IMR-90 (cell line): ENCODE data around the gene COL9A3. TPM values are rescaled to one million over a fixed set of nuclear protein-coding genes. Genes with fewer than 3 reads are reported as not detected.

Source experiments
- ATAC-seq: fragments of 200-7000 bp; cut with Tn5 transposase; 2 replicates; pipeline ENCODE4 v1.9.1; 2020; ENCODE audit warnings: low read depth, mild to moderate bottlenecking, moderate library complexity
- BruUV-seq: library from RNA; stranded (reverse); fragments of 400-500 nt; replicated peaks from 2 replicates; lab custom pipeline; 2021; lab: Mats Ljungman, UMichigan
- CTCF ChIA-PET: fragments of 300-600 bp; formaldehyde crosslinking; extraction: SDS; loops from one replicate; lab custom pipeline; 2021; ENCODE audit warnings: antibody characterized with exemption; lab: Yijun Ruan, JAX
- POLR2A ChIA-PET: fragments of 300-600 bp; sonication (Branson Sonifier 250); formaldehyde crosslinking; loops from one replicate; lab custom pipeline; 2022; ENCODE audit warnings: antibody characterized with exemption; ENCODE audit not compliant: unreplicated experiment; lab: Charles Lee
- DNase-seq: peaks from one replicate; pipeline ENCODE4 v3.0.0; 2013
- H2AFZ ChIP-seq: replicated peaks from 2 replicates; pipeline ENCODE3; 2013; ENCODE audit warnings: low read length, mild to moderate bottlenecking; ENCODE audit not compliant: poor library complexity
- H2AK5ac ChIP-seq: 2 replicates; pipeline ENCODE4 v1.6.1; 2013; ENCODE audit warnings: low read depth, low read length, inconsistent platforms
- H2AK9ac ChIP-seq: replicated peaks from 2 replicates; pipeline ENCODE3; 2013; ENCODE audit warnings: mild to moderate bottlenecking, low read depth, low read length, moderate library complexity; ENCODE audit not compliant: poor library complexity
- H2BK120ac ChIP-seq: 2 replicates; pipeline ENCODE4 v1.6.1; 2013; ENCODE audit warnings: low read depth, low read length, inconsistent platforms
- H2BK15ac ChIP-seq: 3 replicates; pipeline ENCODE4 v1.6.1; 2013; ENCODE audit warnings: low read depth, low read length, inconsistent platforms
- H2BK20ac ChIP-seq: 2 replicates; pipeline ENCODE4 v1.6.1; 2013; ENCODE audit warnings: low read depth, mild to moderate bottlenecking, inconsistent platforms, low read length, moderate library complexity
- H2BK5ac ChIP-seq: 2 replicates; pipeline ENCODE4 v1.6.1; 2013; ENCODE audit warnings: mild to moderate bottlenecking, low read depth, low read length, inconsistent platforms; ENCODE audit not compliant: poor library complexity, severe bottlenecking
- H3K14ac ChIP-seq: replicated peaks from 2 replicates; pipeline ENCODE4 v1.6.1; 2013; ENCODE audit warnings: low read depth, low read length, inconsistent platforms
- H3K18ac ChIP-seq: 2 replicates; pipeline ENCODE4 v1.6.1; 2013; ENCODE audit warnings: low read depth, low read length, control low read depth
- H3K23ac ChIP-seq: 2 replicates; pipeline ENCODE4 v1.6.1; 2013; ENCODE audit warnings: low read depth, low read length, inconsistent platforms
- H3K27ac ChIP-seq: 2 replicates; pipeline ENCODE4 v1.5.1; 2013; ENCODE audit warnings: mild to moderate bottlenecking, control low read depth, low read length; ENCODE audit not compliant: insufficient read depth
- H3K27me3 ChIP-seq: 2 replicates; pipeline ENCODE4 v1.6.1; 2013; ENCODE audit warnings: low read length; ENCODE audit not compliant: control insufficient read depth, insufficient read depth
- H3K36me3 ChIP-seq: 2 replicates; pipeline ENCODE4 v1.6.1; 2013; ENCODE audit warnings: low read length, mixed read lengths; ENCODE audit not compliant: control insufficient read depth, insufficient read depth
- H3K4ac ChIP-seq: 2 replicates; pipeline ENCODE4 v1.6.1; 2013; ENCODE audit warnings: low read depth, low read length, inconsistent platforms
- H3K4me1 ChIP-seq: 2 replicates; pipeline ENCODE4 v1.6.1; 2013; ENCODE audit warnings: low read length, mixed read lengths; ENCODE audit not compliant: control insufficient read depth, insufficient read depth
- H3K4me2 ChIP-seq: 2 replicates; pipeline ENCODE4 v1.6.1; 2013; ENCODE audit warnings: low read depth, mild to moderate bottlenecking, control low read depth, low read length, moderate library complexity
- H3K4me3 ChIP-seq: 2 replicates; pipeline ENCODE4 v1.5.1; 2013; ENCODE audit warnings: low read depth, mild to moderate bottlenecking, control low read depth, low read length, moderate library complexity; ENCODE audit not compliant: insufficient read depth
- H3K56ac ChIP-seq: 2 replicates; pipeline ENCODE4 v1.6.1; 2013; ENCODE audit warnings: low read length, inconsistent platforms; ENCODE audit not compliant: insufficient read depth; ENCODE audit errors: extremely low read depth
- H3K79me1 ChIP-seq, 2 experiments: 2 replicates each; pipeline ENCODE4 v1.6.1; 2013; ENCODE audit warnings: low read length in 2 of 2, inconsistent platforms in 1 of 2, low read depth in 1 of 2
- H3K9ac ChIP-seq: 2 replicates; pipeline ENCODE4 v1.6.1; 2013; ENCODE audit warnings: low read depth, low read length, control low read depth
- H3K9me1 ChIP-seq: 2 replicates; pipeline ENCODE4 v1.6.1; 2013; ENCODE audit warnings: low read length, inconsistent platforms; ENCODE audit not compliant: insufficient read depth
- H3K9me3 ChIP-seq: 2 replicates; pipeline ENCODE4 v1.6.1; 2013; ENCODE audit warnings: low read length; ENCODE audit not compliant: control insufficient read depth, insufficient read depth
- H4K20me1 ChIP-seq: 2 replicates; pipeline ENCODE4 v1.6.1; 2013; ENCODE audit warnings: low read length, inconsistent platforms; ENCODE audit not compliant: insufficient read depth
- H4K5ac ChIP-seq: 2 replicates; pipeline ENCODE4 v1.6.1; 2013; ENCODE audit warnings: mild to moderate bottlenecking, low read depth, low read length, control low read depth
- H4K8ac ChIP-seq, 2 experiments: 2 replicates each; pipeline ENCODE4 v1.6.1; 2013; ENCODE audit warnings: low read depth in 2 of 2, low read length in 2 of 2, control low read depth in 1 of 2, inconsistent platforms in 1 of 2
- H4K91ac ChIP-seq: 2 replicates; pipeline ENCODE4 v1.6.1; 2013; ENCODE audit warnings: low read depth, low read length, inconsistent platforms; ENCODE audit not compliant: insufficient read depth
- BHLHE40 ChIP-seq: fragments of 150-350 bp; IDR thresholded peaks from 2 replicates; pipeline ENCODE4 v1.6.1; 2016; ENCODE audit warnings: mild to moderate bottlenecking, low read depth, low read length
- CTCF ChIP-seq: conservative IDR thresholded peaks from 2 replicates; pipeline ENCODE4 v1.5.1; 2012; ENCODE audit warnings: mild to moderate bottlenecking, low read depth, low read length, improper control_type of control experiment
- ELK1 ChIP-seq: fragments of 150-350 bp; IDR thresholded peaks from 2 replicates; pipeline ENCODE4 v1.6.1; 2016; ENCODE audit warnings: low read depth, mild to moderate bottlenecking, low read length, moderate library complexity, borderline replicate concordance
- MAZ ChIP-seq: IDR thresholded peaks from 2 replicates; pipeline ENCODE4 v1.6.1; 2012; ENCODE audit warnings: low read depth, mild to moderate bottlenecking, low read length, improper control_type of control experiment, moderate library complexity, borderline replicate concordance
- SMC3 ChIP-seq: fragments of 150-350 bp; IDR thresholded peaks from 2 replicates; pipeline ENCODE4 v1.6.1; 2016; ENCODE audit warnings: low read depth, mild to moderate bottlenecking, antibody characterized with exemption, low read length, moderate library complexity
- WGBS, 2 experiments: methylation state at CpG; one replicate each; pipeline versions ENCODE4 v1.1.5 to v1.1.7; 2013; ENCODE audit warnings: missing lambda C conversion rate in 2 of 2; ENCODE audit not compliant: insufficient read length in 1 of 2; ENCODE audit errors: extremely low coverage in 2 of 2; 5-methylcytosine and 5-hydroxymethylcytosine counted together
- dilution Hi-C: fragments of 300-500 bp; cut with HindIII; formaldehyde crosslinking; loops from one replicate; pipeline ENCODE4 v1.14.3; 2018; ENCODE audit warnings: low sequenced_read_pairs; ENCODE audit not compliant: unreplicated experiment
- in situ Hi-C: fragments of 300-500 bp; cut with MboI; formaldehyde crosslinking; loops from 3 replicates; pipeline ENCODE4 v1.14.3; 2019; ENCODE audit warnings: low sequenced_read_pairs, inconsistent platforms, mixed read lengths
- intact Hi-C: fragments of 100-400 bp; cut with micrococcal nuclease; formaldehyde crosslinking; loops from 2 replicates; pipeline ENCODE4 v1.10.0; 2022
- polyA plus RNA-seq, 3 experiments: library from polyadenylated mRNA; depleted of rRNA; stranded (reverse); fragments of >200 nt; gene quantifications; 2 replicates each; pipeline ENCODE4 v1.2.3, GENCODE V29; 2012; ENCODE audit warnings: low replicate concordance in 1 of 3
- total RNA-seq: library from RNA; depleted of rRNA; stranded (reverse); fragments of >200 nt; gene quantifications from 2 replicates; pipeline ENCODE4 v1.2.3, GENCODE V29; 2012

COL9A3 gene
- total and polyA plus RNA-seq, 2 of the 4 experiments (the other 2 are of a cell fraction): 0.36 to 1.4 TPM

- H2BK120ac ChIP-seq: no peak overlapping the region
- no peak for ATAC-seq
These were observed 40.7 kb upstream of the COL9A3 start for GRCh38 chr20:62776035-62776691.

More at GRCh38 chr20:62776035-62776691, 40.7 kb upstream of the COL9A3 start:
- Histone ChIP-seq H3K36me3 (no peaks in the 10 kb centered on the region), H2BK5ac (no peak overlapping the region), H3K79me1 (no peaks in the 10 kb centered on the region), H3K14ac (no peak overlapping the region), H3K9me1 (no peaks in the 10 kb centered on the region; the same call in 1 of the 2 replicates), H2BK20ac (no peak overlapping the region), H4K8ac (peak overlapping the region in 1 of 2 experiments; percentile 63; a peak in 1 of 4 replicates), H2AFZ (peak overlapping the region; percentile 61), H3K23ac (no peak overlapping the region), H2BK15ac (no peak overlapping the region), H2AK5ac (no peak overlapping the region), H4K91ac (no peak overlapping the region), H3K56ac (no peak overlapping the region), H3K27me3 (peaks cover 2% of the 10 kb centered on the region; the same call in 1 of the 2 replicates), H3K4ac (no peak overlapping the region), H4K5ac (no peak overlapping the region), H3K18ac (no peak overlapping the region), H2AK9ac (no peak overlapping the region), H3K27ac (no peak overlapping the region), H4K20me1 (no peaks in the 10 kb centered on the region), H3K9me3 (no peaks in the 10 kb centered on the region), H3K9ac (no peak overlapping the region), H3K4me2 (no peak overlapping the region), H3K4me1 (peaks cover 5% of the 10 kb centered on the region; the same call in 1 of the 2 replicates), H3K4me3 (no peak overlapping the region)
- in situ Hi-C loops (no loop called here), intact Hi-C loops (no loop called here), dilution Hi-C loops (no loop called here)
- BruUV-seq: no TSS peak
- no peak for TF ChIP-seq CTCF
- no peak for TF ChIP-seq SMC3
- TF ChIP-seq ELK1: no peak
- no peak for TF ChIP-seq MAZ
- no peak for TF ChIP-seq BHLHE40
- CTCF ChIA-PET: no interaction called here
- no peak for DNase-seq
- POLR2A ChIA-PET: no interaction called here
- 85% methylated on average over 8 of the region's 24 CpGs; no CpG with 5 or more reads in 1 of the 2 experiments for WGBS, 2 experiments
